HUES64 (cell line): ENCODE measurements around the gene SLC8B1.

Source experiments
- H3K27ac ChIP-seq: 2 replicates; pipeline ENCODE4 v1.7.0; 2013; ENCODE audit warnings: low read depth, low read length, inconsistent platforms
- H3K27me3 ChIP-seq: 2 replicates; pipeline ENCODE4 v1.6.1; 2013; ENCODE audit warnings: mild to moderate bottlenecking, low read length; ENCODE audit not compliant: insufficient read depth
- H3K36me3 ChIP-seq: 2 replicates; pipeline ENCODE4 v1.6.1; 2013; ENCODE audit warnings: mild to moderate bottlenecking, low read length; ENCODE audit not compliant: insufficient read depth
- H3K4me1 ChIP-seq: 2 replicates; pipeline ENCODE4 v1.6.1; 2013; ENCODE audit warnings: mild to moderate bottlenecking, low read length, moderate library complexity; ENCODE audit not compliant: insufficient read depth
- H3K4me3 ChIP-seq: 2 replicates; pipeline ENCODE4 v1.5.1; 2013; ENCODE audit warnings: mild to moderate bottlenecking, low read length, moderate library complexity
- H3K9ac ChIP-seq: 2 replicates; pipeline ENCODE4 v1.6.1; 2013; ENCODE audit warnings: mild to moderate bottlenecking, low read depth, low read length
- H3K9me3 ChIP-seq: 2 replicates; pipeline ENCODE4 v1.6.1; 2013; ENCODE audit warnings: low read depth, low read length; ENCODE audit not compliant: insufficient read depth
- WGBS: fragments of 150-250, 120-280 bp; methylation state at CpG from one replicate; pipeline ENCODE4 v1.1.7; 2013; ENCODE audit warnings: missing lambda C conversion rate; 5-methylcytosine and 5-hydroxymethylcytosine counted together

Gene SLC8B1

DNA sequence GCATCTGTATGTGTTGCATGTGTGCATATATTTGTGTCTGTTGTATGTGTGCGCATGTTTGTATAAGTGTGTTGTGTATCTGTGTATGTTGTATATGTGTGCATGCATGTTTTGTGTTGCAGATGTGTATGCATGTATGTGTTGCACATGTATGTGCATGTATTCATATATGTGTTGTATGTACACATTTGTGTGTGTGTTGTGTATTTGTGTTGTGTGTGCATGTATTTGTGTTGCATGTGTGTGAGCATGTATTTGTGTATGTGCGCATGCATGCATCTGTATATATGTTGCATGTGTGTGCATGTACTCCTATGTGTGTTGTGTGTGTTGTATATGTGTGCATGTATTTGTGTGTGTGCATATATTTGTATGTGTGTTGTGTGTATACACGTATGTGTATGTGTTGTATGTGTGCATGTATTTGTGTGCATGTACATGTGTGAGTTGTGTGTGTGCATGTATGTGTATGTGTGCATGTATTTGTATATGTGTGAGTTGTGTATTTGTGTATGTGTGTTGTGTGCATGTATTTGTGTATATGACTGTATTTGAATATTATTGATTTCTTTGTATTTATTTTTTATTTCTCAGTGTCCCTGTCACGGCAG lies 16.8 kb downstream of the SLC8B1 start:
- Histone ChIP-seq H3K27me3 (no peaks in the 10 kb centered on the region), H3K9me3 (no peaks in the 10 kb centered on the region), H3K36me3 (peaks cover 17% of the 10 kb centered on the region), H3K4me1 (no peaks in the 10 kb centered on the region), H3K4me3 (no peak overlapping the region), H3K27ac (no peak overlapping the region), H3K9ac (no peak overlapping the region)
- 93% methylated on average over 4 of the region's 4 CpGs for WGBS

DNA sequence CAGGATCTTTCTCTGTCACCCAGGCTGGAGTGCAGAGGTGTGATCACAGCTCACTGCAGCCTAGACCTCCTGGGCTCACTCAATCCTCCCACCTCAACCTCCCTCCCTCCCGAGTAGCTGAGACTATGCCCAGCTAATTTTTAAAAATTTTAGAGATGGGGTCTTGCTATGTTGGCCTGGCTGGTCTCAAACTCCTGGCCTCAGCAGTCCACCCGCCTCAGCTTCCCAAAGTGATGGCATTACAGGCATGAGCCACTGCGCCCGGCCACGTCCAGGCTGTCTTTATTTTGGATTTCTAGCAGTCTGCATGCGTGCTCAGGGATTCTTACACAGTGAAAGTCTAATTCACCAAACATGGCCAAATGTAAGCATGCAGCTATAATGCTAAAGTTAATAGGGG lies 17.8 kb downstream of the SLC8B1 start:
- peaks cover 17% of the 10 kb centered on the region for H3K36me3 ChIP-seq
- WGBS, result 95% methylated on average over 6 of the region's 6 CpGs
- no peaks in the 10 kb centered on the region for H3K9me3 ChIP-seq
- H3K27me3 ChIP-seq, result no peaks in the 10 kb centered on the region
- no peaks in the 10 kb centered on the region for H3K4me1 ChIP-seq
- no peak overlapping the region for H3K4me3 ChIP-seq
- no peak overlapping the region for H3K27ac ChIP-seq
- H3K9ac ChIP-seq, result no peak overlapping the region

DNA sequence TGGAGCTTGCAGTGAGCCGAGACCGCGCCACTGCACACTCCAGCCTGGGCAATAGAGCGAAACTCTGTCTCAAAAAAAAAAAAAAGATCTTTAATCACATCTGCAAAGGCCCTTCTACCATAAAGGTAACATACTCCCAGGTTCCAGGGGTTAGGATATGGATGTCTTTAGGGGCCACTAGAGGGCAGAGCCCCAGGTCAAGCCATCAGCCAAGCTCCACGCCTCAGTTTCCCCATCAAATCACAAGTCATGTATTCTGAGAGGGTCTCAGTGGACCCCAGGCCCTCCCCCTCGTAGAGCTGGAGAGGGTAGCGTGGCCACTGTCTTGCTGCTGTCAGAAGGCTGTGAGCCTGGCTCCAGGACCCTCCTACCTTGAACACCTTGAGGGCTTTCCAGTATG lies 18.8 kb downstream of the SLC8B1 start:
- Histone ChIP-seq H3K4me3 (no peak overlapping the region), H3K4me1 (no peaks in the 10 kb centered on the region), H3K27ac (no peak overlapping the region), H3K27me3 (no peaks in the 10 kb centered on the region), H3K36me3 (peaks cover 17% of the 10 kb centered on the region), H3K9me3 (no peaks in the 10 kb centered on the region), H3K9ac (no peak overlapping the region)
- WGBS, result 94% methylated on average over 7 of the region's 7 CpGs

DNA sequence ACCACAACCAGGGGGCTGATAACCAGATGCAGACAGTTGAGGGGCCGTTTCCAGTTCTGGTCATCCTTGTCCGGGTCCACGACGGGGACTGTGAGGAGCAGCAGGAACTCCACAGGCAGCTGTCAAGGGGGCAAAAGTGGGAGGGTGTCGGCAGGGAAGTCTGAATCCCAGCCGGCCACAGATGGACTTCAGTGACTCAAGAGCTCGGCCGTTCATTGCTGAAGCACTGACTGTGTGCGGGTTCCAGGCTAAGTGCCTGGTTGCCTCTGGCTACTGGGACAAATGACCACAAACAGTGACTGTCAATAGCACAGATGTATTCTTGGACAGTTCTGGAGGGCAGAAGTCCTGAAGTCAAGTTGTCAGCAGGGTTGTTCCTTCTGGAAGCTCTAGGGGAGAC lies 19.6 kb downstream of the SLC8B1 start:
- Histone ChIP-seq H3K27ac (no peak overlapping the region), H3K36me3 (peaks cover 17% of the 10 kb centered on the region), H3K9me3 (no peaks in the 10 kb centered on the region), H3K27me3 (no peaks in the 10 kb centered on the region), H3K4me3 (no peak overlapping the region), H3K4me1 (no peaks in the 10 kb centered on the region), H3K9ac (no peak overlapping the region)
- 94% methylated on average over 9 of the region's 9 CpGs for WGBS

DNA sequence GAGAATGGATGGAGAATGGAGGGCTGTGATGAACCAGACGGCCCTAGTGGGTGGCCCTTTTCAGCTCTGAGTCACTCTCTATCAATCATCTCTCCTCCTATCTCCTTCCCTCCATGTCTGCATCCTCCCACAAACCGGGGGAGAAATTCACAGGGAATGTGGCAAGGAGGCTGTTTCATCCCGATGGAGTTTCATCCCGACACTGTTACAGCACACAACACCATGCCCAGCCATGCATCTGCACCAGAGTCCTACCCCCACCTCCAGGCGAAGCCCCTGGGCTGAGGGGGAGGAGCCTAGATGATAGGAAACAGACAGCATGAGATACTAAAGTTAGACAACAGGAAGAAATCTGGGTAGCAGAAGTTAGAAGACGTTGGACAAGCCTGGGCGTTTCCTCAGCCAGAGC lies 20.8 kb downstream of the SLC8B1 start:
- H3K9ac ChIP-seq, result no peak overlapping the region
- H3K36me3 ChIP-seq, result peaks cover 17% of the 10 kb centered on the region
- WGBS, result 71% methylated on average over 4 of the region's 7 CpGs
- no peaks in the 10 kb centered on the region for H3K4me1 ChIP-seq
- no peak overlapping the region for H3K27ac ChIP-seq
- H3K4me3 ChIP-seq, result no peak overlapping the region
- no peaks in the 10 kb centered on the region for H3K27me3 ChIP-seq
- H3K9me3 ChIP-seq, result 0 out of 2 replicates have a peak, but pooled peaks cover 3% of the 10 kb centered on the region

DNA sequence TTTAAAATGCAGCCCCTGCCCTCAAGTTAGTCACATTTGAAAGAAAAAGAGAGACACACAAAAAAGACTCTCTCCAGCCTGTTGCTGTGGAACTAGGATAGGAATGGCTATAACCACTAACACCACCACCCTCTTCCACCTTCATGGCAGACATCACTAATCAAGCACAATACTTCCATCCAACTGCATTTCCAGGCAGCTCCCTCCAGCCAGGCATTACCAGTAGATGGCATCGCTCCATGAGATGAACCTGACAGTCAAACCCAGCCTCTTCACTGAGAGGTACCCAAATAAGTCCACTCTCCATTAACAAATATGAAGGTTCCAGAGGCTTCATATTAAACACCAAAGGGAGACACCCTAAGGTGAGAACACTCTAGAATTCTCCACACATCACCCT lies 24.4 kb downstream of the SLC8B1 start:
- peaks cover 7% of the 10 kb centered on the region; the same call in 1 of the 2 replicates for H3K36me3 ChIP-seq
- no peak overlapping the region for H3K27ac ChIP-seq
- WGBS, result 93% methylated on average over 1 of the region's 1 CpG
- H3K27me3 ChIP-seq, result no peaks in the 10 kb centered on the region
- H3K9ac ChIP-seq, result no peak overlapping the region
- H3K4me1 ChIP-seq, result no peaks in the 10 kb centered on the region
- 0 out of 2 replicates have a peak, but pooled peaks cover 3% of the 10 kb centered on the region for H3K9me3 ChIP-seq
- no peak overlapping the region for H3K4me3 ChIP-seq

DNA sequence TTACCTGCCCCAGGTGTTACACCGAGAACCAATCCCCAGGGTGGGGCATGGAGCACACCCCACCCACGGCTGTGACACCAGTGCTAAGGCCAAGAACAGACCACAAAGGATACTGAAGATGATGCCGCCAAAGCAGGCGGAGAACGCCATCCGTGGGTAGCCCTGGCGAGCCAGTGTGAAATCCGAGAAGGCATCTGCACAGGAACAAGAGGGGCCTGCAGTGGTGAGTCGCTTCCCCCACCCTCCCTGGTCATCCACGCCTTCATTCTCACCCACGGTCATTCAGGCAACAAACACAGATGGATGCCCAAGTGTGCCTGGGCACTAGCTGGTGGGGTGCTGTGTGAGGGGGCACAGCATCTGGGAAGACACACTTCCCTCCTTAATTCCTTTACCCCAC lies 28.5 kb downstream of the SLC8B1 start:
- H3K36me3 ChIP-seq, result no peaks in the 10 kb centered on the region
- 0 out of 2 replicates have a peak, but pooled peaks cover 3% of the 10 kb centered on the region for H3K9me3 ChIP-seq
- H3K27me3 ChIP-seq, result no peaks in the 10 kb centered on the region
- 87% methylated on average over 11 of the region's 11 CpGs for WGBS
- H3K27ac ChIP-seq, result no peak overlapping the region
- no peak overlapping the region for H3K9ac ChIP-seq
- peaks cover 9% of the 10 kb centered on the region for H3K4me1 ChIP-seq
- no peak overlapping the region for H3K4me3 ChIP-seq

DNA sequence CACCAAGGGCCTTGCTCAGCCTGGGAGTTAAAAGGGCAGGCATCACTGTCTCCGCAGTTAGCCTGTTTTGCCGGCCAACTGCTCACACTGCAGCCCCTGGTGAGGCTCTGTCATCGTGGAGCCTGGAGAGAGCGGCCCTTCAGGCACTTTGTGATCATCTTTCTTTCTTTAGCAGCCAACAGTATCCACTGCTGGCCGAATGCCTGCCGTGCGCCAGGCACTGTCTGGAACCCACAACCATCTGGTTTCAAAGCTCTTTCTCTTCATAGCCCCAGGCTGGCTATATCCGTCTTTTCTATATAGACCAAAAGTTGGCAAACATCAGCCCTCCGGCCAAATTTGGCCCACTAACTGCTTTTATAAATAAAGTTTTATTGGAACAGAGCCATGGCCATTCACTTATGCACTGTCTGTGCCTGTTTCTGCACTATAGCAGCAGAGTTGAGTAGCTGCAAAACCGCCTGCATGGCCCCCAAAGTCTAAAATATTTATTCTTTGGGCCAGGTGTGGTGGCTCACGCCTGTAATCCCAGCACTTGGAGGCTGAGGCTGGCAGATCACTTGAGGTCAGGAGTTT lies 29.5 kb downstream of the SLC8B1 start:
- no peaks in the 10 kb centered on the region for H3K36me3 ChIP-seq
- no peak overlapping the region for H3K9ac ChIP-seq
- H3K27me3 ChIP-seq, result no peaks in the 10 kb centered on the region
- no peak overlapping the region for H3K4me3 ChIP-seq
- no peak overlapping the region for H3K27ac ChIP-seq
- WGBS, result 93% methylated on average over 11 of the region's 11 CpGs
- 0 out of 2 replicates have a peak, but pooled peaks cover 3% of the 10 kb centered on the region for H3K9me3 ChIP-seq
- H3K4me1 ChIP-seq, result peaks cover 9% of the 10 kb centered on the region

DNA sequence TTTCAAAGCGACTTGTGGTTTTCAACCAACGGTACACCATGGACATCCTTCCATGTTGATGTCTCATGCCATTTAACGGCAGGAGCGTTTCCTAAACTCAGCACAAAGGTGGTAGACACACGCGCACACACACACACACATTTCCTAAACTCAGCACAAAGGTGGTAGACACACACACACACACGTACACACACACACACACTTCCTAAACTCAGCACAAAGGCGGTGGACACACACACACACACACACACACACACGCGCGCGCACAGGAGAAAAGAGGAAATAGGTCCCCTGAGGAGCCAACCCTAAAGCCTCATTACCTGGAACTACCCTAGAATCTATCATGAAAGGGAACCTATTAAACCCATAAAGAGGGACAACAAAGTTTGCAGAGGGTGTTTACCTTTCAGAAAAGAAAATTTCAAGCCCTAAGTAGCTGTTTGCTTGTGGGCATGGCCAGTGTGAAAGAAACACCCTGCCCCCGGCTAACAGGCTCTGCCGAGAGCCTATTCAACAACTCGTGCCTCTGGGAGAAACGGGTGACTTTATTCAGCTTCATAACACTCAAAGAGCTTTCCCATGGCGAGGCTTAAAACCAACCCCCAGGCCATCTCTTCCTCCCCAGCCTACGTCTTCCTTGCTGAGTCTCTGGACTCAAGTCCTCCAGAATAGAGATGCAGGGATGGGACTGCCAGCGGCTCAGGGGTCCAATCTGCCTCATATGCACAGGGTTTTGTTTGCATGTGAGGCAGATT lies 31.8 kb downstream of the SLC8B1 start:
- no peak overlapping the region for H3K27ac ChIP-seq
- H3K27me3 ChIP-seq, result no peaks in the 10 kb centered on the region
- H3K9ac ChIP-seq, result no peak overlapping the region
- no peaks in the 10 kb centered on the region for H3K9me3 ChIP-seq
- H3K36me3 ChIP-seq, result no peaks in the 10 kb centered on the region
- peaks cover 17% of the 10 kb centered on the region for H3K4me1 ChIP-seq
- WGBS, result 55% methylated on average over 19 of the region's 19 CpGs
- no peak overlapping the region for H3K4me3 ChIP-seq

DNA sequence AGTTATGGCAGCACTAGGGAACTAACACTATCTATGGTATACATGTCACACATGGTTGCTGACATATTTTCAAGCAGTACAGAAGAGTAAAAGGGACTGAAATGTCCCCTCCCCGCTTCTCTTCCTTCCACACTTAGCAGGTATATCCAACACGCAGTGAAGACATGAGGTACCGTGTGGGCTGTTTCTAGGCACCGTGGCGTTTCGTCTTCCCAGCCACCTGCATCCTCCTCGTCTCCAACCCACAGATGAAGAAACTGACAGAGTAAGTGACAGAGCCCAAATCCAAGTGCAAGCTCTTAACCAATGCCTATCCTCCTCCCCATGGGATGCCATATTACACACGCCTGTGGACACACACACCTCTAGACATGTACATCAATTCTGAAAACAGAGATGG lies 32.4 kb downstream of the SLC8B1 start:
- Histone ChIP-seq H3K9me3 (no peaks in the 10 kb centered on the region), H3K4me3 (no peak overlapping the region), H3K36me3 (no peaks in the 10 kb centered on the region), H3K27ac (no peak overlapping the region), H3K9ac (no peak overlapping the region), H3K4me1 (peaks cover 17% of the 10 kb centered on the region), H3K27me3 (no peaks in the 10 kb centered on the region)
- WGBS, result 89% methylated on average over 8 of the region's 8 CpGs

DNA sequence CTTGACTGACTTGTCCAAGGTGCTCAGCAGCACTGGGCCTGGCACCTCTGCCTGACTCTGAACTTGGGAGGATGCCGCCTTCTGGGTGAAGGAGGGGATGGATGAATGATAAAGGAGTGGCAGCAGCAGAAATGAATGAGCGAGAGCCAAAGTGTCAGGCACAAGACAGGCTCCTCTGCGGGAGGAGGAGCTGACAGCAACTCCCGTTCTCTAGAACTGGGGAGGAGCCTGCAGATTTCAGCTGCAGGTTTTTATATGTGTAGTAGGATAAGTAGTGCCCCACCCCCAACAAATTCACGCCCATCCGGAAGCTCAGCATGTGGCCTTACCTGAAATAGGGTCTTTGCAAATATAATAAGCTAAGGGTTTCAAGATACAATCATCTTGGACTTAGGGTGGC lies 33.1 kb downstream of the SLC8B1 start:
- Histone ChIP-seq H3K4me3 (no peak overlapping the region), H3K27me3 (no peaks in the 10 kb centered on the region), H3K36me3 (no peaks in the 10 kb centered on the region), H3K27ac (no peak overlapping the region), H3K9me3 (no peaks in the 10 kb centered on the region), H3K9ac (no peak overlapping the region), H3K4me1 (peaks cover 17% of the 10 kb centered on the region)
- WGBS, result 69% methylated on average over 4 of the region's 6 CpGs
